Glutamatergic neuron (in vitro differentiated cells): Measurements from ENCODE around the gene SPOCK1. TPM values are rescaled to one million over a fixed set of nuclear protein-coding genes. Genes with fewer than 3 reads are reported as not detected.

Source experiments
- DNase-seq: peaks from one replicate; pipeline ENCODE4 v3.0.0; 2022
- H3K27ac Mint-ChIP-seq: one replicate; pipeline ENCODE4 v1.8.0; 2020; ENCODE audit warnings: mild to moderate bottlenecking, mixed read lengths, inconsistent platforms; ENCODE audit not compliant: unreplicated experiment
- H3K27me3 Mint-ChIP-seq: one replicate; pipeline ENCODE4 v1.8.0; 2020; ENCODE audit warnings: mild to moderate bottlenecking, moderate library complexity, mixed read lengths, inconsistent platforms; ENCODE audit not compliant: unreplicated experiment
- H3K36me3 Mint-ChIP-seq: one replicate; pipeline ENCODE4 v1.8.0; 2020; ENCODE audit warnings: mild to moderate bottlenecking, mixed read lengths, inconsistent platforms; ENCODE audit not compliant: unreplicated experiment
- H3K4me1 Mint-ChIP-seq: one replicate; pipeline ENCODE4 v1.8.0; 2020; ENCODE audit warnings: mild to moderate bottlenecking, low read depth, mixed read lengths, inconsistent platforms; ENCODE audit not compliant: unreplicated experiment
- H3K4me3 Mint-ChIP-seq: one replicate; pipeline ENCODE4 v1.8.0; 2020; ENCODE audit warnings: mild to moderate bottlenecking, mixed read lengths, inconsistent platforms; ENCODE audit not compliant: unreplicated experiment
- H3K9me3 Mint-ChIP-seq: one replicate; pipeline ENCODE4 v1.8.0; 2020; ENCODE audit warnings: mild to moderate bottlenecking, moderate library complexity, mixed read lengths, inconsistent platforms; ENCODE audit not compliant: unreplicated experiment
- CTCF ChIP-seq: fragments of 200-600 bp; sonication (generic); IDR thresholded peaks from one replicate; pipeline ENCODE4 v1.5.0; 2021; ENCODE audit not compliant: partially characterized antibody, unreplicated experiment
- total RNA-seq: library from RNA; stranded (reverse); fragmentation: NEBNext Ultra II Directional; extraction: Animal tissue kit (Norgen Biotek cat#: 25700); gene quantifications from one replicate; pipeline ENCODE4 v1.2.1, GENCODE V29; 2021; ENCODE audit not compliant: unreplicated experiment

The SPOCK1 gene
- total RNA-seq, 1 donor from 2014 or later, result 25.4 TPM

DNA sequence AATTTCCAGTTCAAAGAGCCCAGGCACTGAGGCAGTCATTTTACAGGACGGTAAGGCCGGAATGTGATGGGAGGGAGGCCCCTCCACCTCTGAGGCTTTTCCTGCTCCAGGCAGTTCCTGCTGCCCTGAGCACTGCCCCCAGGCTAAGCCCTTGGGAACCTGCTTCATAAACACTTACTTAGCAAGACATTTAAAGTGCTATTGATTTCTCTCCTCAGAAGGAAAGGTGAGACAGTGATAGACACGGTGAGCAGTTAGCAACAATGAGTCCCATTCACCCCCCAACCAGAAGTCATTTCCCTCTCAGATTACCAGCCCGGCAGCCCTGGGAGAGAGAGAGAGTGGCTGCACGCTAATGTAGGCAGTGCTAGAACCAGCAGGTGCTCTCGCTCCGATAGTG is 462.5 kb downstream of the SPOCK1 start:
- peaks cover 40% of the 10 kb centered on the region for H3K4me1 Mint-ChIP-seq
- DNase-seq, result peak; percentile 72
- H3K27ac Mint-ChIP-seq, result peak overlapping the region; percentile 67
- no peaks in the 10 kb centered on the region for H3K36me3 Mint-ChIP-seq
- peaks cover 5% of the 10 kb centered on the region for H3K9me3 Mint-ChIP-seq
- H3K27me3 Mint-ChIP-seq, result peaks cover 14% of the 10 kb centered on the region
- H3K4me3 Mint-ChIP-seq, result peak overlapping the region; percentile 61
- no peak for TF ChIP-seq CTCF

DNA sequence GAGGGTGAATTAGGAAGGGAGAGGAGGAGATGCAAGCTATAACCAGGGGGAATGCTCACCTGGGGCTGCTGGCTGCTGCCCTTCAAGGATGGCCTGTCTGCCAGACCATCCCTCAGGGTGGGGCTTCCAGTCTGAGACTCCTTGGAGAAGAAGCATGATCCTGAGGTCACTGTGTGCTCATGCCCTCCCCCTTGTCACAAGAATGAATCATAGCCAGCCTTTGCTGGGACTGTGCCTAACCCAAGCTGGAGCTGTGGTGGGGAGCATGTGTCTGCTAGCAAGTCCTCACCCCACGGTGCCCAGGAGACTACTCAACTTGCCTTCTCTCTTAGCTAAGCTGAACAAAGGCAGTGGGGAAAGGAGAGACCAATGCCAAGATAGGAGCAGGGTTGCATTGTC is 463.6 kb downstream of the SPOCK1 start:
- peak overlapping the region; percentile 69 for H3K4me3 Mint-ChIP-seq
- H3K4me1 Mint-ChIP-seq, result peaks cover 38% of the 10 kb centered on the region
- H3K9me3 Mint-ChIP-seq, result peaks cover 5% of the 10 kb centered on the region
- H3K27ac Mint-ChIP-seq, result peak overlapping the region; percentile 65
- no peak for TF ChIP-seq CTCF
- no peaks in the 10 kb centered on the region for H3K36me3 Mint-ChIP-seq
- H3K27me3 Mint-ChIP-seq, result peaks cover 14% of the 10 kb centered on the region
- DNase-seq, result no peak

DNA sequence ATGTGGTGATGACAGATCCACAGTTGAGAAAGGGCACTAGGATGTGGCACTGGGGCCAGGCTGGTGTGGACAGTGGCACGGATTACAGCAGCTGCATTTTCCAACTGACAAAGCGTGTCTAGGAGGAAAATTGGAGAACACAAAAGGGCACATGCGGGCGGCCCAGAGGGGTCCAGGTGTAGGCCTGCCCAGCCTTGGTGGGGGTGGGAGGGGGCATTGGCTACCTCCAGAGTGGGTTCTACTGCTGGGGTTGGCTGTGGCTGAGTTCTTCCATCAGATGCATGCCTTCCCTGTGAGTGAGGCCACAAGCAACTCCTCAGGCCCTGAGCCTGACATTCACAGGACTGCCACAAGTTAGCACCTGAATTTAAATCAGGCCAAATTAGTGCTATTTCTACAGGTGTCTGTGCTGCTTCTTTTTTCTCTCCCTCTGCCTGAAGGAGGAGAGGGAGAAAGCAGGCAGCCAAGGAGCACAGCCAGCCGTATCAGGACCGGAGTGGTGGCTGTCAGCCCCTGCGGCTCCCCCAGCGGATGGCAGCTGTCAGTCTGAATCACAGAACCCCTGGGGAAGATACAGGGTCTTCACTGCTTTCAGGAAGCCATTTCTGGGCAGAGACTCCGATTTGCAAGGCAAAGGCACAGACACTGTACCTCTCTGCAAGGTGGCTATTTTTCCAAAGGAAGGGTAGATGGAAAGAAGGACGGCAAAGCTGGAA is 464.2 kb downstream of the SPOCK1 start:
- DNase-seq, result peak; percentile 41
- Mint-ChIP-seq H3K27me3 (peaks cover 11% of the 10 kb centered on the region), H3K4me1 (peaks cover 32% of the 10 kb centered on the region), H3K27ac (peak overlapping the region; percentile 65), H3K9me3 (peaks cover 5% of the 10 kb centered on the region), H3K36me3 (no peaks in the 10 kb centered on the region), H3K4me3 (peak overlapping the region; percentile 69)
- TF ChIP-seq CTCF, result no peak

- Mint-ChIP-seq H3K27me3 (peaks cover 7% of the 10 kb centered on the region), H3K36me3 (no peaks in the 10 kb centered on the region), H3K9me3 (peaks cover 5% of the 10 kb centered on the region), H3K4me3 (no peak overlapping the region), H3K27ac (no peak overlapping the region), H3K4me1 (peaks cover 27% of the 10 kb centered on the region)
- no peak for TF ChIP-seq CTCF
- no peak for DNase-seq
These were observed 464.9 kb downstream of the SPOCK1 start for GRCh38 chr5:137034213-137034612.

GRCh38 chr5:137032929-137033328 is 466.2 kb downstream of the SPOCK1 start:
- DNase-seq, result no peak
- Mint-ChIP-seq H3K27me3 (peaks cover 7% of the 10 kb centered on the region), H3K4me3 (no peak overlapping the region), H3K36me3 (no peaks in the 10 kb centered on the region), H3K4me1 (peaks cover 23% of the 10 kb centered on the region), H3K9me3 (peaks cover 5% of the 10 kb centered on the region), H3K27ac (no peak overlapping the region)
- no peak for TF ChIP-seq CTCF
